Measurements from ENCODE around the gene UMODL1.

- no peak for TF ChIP-seq CTCF (IDR thresholded peaks at IDR 0.05; ENCODE audit: extremely low read depth in 1 of 2, insufficient read depth in 1 of 2, low read depth in 1 of 2, low read length in 2 of 2)
- TF ChIP-seq POLR2A (IDR thresholded peaks at IDR 0.05; ENCODE audit: low read depth, low read length) = no peak
- no peak for TF ChIP-seq POLR2AphosphoS5 (IDR thresholded peaks at IDR 0.05; ENCODE audit: insufficient read depth, low read depth, low read length)
- TF ChIP-seq JUN (IDR thresholded peaks at IDR 0.05; ENCODE audit: borderline replicate concordance, insufficient read depth, insufficient read length, low read depth) = no peak
- TF ChIP-seq MAX (IDR thresholded peaks at IDR 0.05; ENCODE audit: insufficient read depth, insufficient read length) = no peak
- TF ChIP-seq EZH2 (IDR thresholded peaks at IDR 0.05; ENCODE audit: borderline replicate concordance, low read depth, low read length, severe bottlenecking) = no peak
- no peak for TF ChIP-seq GATA2 (IDR thresholded peaks at IDR 0.05; ENCODE audit: insufficient read depth, insufficient read length, low read depth, low read length)
- no peak for TF ChIP-seq MYC (IDR thresholded peaks at IDR 0.05; ENCODE audit: low read depth, low read length)
Observed at GRCh38 chr21:42039911-42040351, 31.2 kb upstream of the UMODL1 start.

All from endothelial cell of umbilical vein (primary cell).